ENCODE measurements around the gene FAS. TPM values are rescaled to one million over a fixed set of nuclear protein-coding genes. Genes with fewer than 3 reads are reported as not detected.

Gene FAS
- total RNA-seq, 2 experiments from 2014 or later: 48.6 to 49.0 TPM

DNA sequence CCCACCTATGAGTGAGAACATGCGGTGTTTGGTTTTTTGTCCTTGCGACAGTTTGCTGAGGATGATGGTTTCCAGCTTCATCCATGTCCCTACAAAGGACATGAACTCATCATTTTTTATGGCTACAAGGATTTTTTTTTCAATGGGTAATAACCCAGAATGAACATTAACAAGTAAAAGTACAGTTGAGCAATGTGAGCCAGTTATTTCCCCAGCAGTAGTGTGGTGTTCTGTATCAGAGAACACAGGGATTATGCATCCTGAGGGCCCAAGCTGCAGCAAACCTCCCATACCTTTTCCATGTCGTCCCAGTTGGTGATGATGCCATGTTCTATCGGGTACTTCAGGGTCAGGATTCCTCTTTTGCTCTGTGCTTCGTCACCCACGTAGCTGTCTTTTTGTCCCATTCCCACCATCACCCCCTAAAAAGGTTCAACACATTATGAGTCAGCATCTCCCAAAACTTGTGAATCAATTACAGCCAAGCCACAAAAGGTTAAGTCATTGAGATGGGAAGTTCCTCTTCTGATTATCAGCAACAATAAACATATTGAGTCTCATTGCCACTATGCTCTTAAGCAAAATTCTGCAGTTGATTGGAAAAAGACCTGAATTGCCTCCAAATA is 43.5 kb upstream of the FAS start:
- CTCF ChIA-PET: interaction anchor here (0.6 to 2.8 kb wide), 4 partner anchors 12 to 271 kb away, joined by 3 to 11 read pairs (median 5); no protein-coding TSS in a partner anchor

DNA sequence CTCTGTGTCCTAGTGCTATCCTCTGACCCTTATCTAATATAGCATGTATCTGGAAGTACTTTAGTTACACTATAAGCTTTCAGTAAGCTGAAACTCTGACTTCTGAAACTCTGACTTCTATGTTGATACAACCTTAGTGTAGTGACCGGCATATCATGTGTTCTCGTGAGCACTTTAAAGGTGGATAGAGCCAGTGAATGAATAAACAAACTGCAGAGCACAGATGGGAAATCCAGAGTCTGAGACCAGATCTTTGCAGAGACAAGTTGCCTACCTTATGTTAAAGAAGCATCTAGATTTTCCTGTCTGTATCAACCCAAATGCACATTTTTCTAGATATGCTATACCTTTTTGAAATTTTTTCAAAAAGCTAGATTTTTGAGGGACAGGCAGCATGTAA is 41.5 kb upstream of the FAS start:
- CTCF ChIA-PET: interaction anchor here (0.7 to 2.8 kb wide), 5 partner anchors 8 to 269 kb away, joined by 3 to 11 read pairs (median 5); no protein-coding TSS in a partner anchor
- H3K9me3 Mint-ChIP-seq: no peaks in the 10 kb centered on the region

More for the DNA sequence above, 43.5 kb upstream of the FAS start:
- Mint-ChIP-seq H3K4me1 (ENCODE audit: low read depth) (peaks cover 15% of the 10 kb centered on the region), H3K27ac (no peak overlapping the region), H3K9me3 (no peaks in the 10 kb centered on the region), H3K4me3 (no peak overlapping the region), H3K27me3 (no peaks in the 10 kb centered on the region), H3K36me3 (ENCODE audit: low read depth) (no peaks in the 10 kb centered on the region)
- DNase-seq (no peak), ATAC-seq (no peak)
- TF ChIP-seq, protein P1, sequence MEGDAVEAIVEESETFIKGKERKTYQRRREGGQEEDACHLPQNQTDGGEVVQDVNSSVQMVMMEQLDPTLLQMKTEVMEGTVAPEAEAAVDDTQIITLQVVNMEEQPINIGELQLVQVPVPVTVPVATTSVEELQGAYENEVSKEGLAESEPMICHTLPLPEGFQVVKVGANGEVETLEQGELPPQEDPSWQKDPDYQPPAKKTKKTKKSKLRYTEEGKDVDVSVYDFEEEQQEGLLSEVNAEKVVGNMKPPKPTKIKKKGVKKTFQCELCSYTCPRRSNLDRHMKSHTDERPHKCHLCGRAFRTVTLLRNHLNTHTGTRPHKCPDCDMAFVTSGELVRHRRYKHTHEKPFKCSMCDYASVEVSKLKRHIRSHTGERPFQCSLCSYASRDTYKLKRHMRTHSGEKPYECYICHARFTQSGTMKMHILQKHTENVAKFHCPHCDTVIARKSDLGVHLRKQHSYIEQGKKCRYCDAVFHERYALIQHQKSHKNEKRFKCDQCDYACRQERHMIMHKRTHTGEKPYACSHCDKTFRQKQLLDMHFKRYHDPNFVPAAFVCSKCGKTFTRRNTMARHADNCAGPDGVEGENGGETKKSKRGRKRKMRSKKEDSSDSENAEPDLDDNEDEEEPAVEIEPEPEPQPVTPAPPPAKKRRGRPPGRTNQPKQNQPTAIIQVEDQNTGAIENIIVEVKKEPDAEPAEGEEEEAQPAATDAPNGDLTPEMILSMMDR (IDR thresholded peaks at IDR 0.05): no peak
- intact Hi-C loops (cut with micrococcal nuclease): no loop called here
- POLR2A ChIA-PET: interaction anchor here (1.5 kb wide), 1 partner anchor 43 kb away, joined by 4 read pairs; the partner anchor contains the start of gene FAS

DNA sequence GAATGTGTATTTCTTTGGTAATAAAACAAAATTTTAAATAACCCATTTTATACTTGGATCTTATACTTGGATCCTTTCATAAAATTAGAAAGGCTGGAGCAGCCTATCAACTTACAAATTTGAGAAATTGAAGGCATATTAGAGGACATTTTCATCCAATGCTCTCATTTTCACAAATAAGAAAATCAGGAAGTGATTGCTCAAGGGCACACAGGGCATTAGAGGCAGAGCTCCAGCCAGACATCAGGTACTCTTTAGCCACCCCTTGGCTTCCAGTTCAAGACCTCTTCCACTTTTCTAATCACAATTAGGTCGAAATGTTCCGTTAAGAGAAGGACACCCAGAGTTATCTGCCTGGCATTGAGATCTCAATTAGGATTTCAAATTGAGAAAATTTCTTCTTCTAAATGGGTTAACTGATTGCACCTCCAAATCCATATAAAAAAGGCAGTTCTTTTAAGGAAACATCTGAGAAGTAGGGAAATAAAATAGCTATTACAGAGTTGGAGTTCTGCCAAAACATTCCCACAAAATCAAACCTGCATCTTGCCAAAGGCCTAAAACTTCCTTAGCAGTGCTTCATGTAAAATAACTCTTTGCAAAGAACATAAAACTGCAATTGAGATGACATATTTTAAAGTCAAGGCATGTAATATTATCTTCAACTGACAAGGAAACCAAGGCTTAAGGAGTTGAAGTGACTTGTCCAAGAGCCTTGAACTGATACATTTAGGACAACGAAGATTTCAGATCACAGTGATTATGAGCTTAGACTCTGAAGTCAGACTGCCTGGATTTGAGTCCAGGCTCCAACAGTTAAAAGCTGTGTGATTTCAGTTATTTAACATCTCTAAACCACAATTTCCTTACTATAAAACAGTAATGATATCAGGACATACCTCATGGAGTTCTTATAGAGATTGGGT is 40.4 kb upstream of the FAS start:
- DNase-seq: no peak
- intact Hi-C loops (cut with micrococcal nuclease): no loop called here
- no peaks in the 10 kb centered on the region for H3K9me3 Mint-ChIP-seq
- H3K27ac Mint-ChIP-seq: no peak overlapping the region
- CTCF ChIA-PET: interaction anchor here (0.7 to 2.8 kb wide), 5 partner anchors 9 to 268 kb away, joined by 3 to 11 read pairs (median 5); no protein-coding TSS in a partner anchor
- no peaks in the 10 kb centered on the region for H3K36me3 Mint-ChIP-seq (ENCODE audit: low read depth)
- TF ChIP-seq, protein P1 (IDR thresholded peaks at IDR 0.05): no peak
- peaks cover 7% of the 10 kb centered on the region for H3K4me1 Mint-ChIP-seq (ENCODE audit: low read depth)
- POLR2A ChIA-PET: no interaction called here
- no peak overlapping the region for H3K4me3 Mint-ChIP-seq
- H3K27me3 Mint-ChIP-seq: no peaks in the 10 kb centered on the region
- no peak for ATAC-seq

More for the DNA sequence above, 41.5 kb upstream of the FAS start:
- TF ChIP-seq, protein P1 (IDR thresholded peaks at IDR 0.05): no peak
- Mint-ChIP-seq H3K27ac (no peak overlapping the region), H3K36me3 (ENCODE audit: low read depth) (no peaks in the 10 kb centered on the region), H3K4me1 (ENCODE audit: low read depth) (peaks cover 15% of the 10 kb centered on the region), H3K27me3 (no peaks in the 10 kb centered on the region), H3K4me3 (no peak overlapping the region)
- DNase-seq (no peak), ATAC-seq (no peak)
- intact Hi-C loops (cut with micrococcal nuclease): no loop called here
- POLR2A ChIA-PET: interaction anchor here (0.6 kb wide), 1 partner anchor 443 kb away, joined by 4 read pairs; the partner anchor contains the start of gene IFIT1

DNA sequence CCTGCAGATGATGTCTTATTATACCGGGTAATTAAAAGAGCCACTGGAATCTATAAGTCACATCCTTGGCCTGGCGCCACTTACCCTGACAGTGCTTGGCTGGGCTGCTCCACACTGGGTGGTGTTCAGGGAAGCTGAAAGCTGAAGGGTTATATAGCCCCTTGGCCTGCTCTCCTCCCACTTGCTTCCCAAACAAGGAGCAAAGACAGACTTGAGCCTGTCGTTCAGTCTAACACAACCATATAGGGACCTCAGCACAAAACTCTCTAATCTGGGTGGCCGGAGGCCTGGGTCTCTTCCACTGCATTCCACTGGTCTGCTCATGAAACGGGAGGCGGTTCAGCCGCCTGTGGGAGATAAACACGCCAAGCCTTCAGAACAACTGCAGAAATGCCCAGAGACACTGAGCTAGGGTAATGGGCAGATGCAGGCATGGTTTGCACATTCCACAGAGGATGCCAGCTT is 37.9 kb upstream of the FAS start, which contains the start of gene ACTA2:
TSS of gene ACTA2 (minus strand) at position 127 of the 465 bp plus-strand sequence. CDS start 3,843 bp downstream, outside the sequence.
- H3K9me3 Mint-ChIP-seq: no peaks in the 10 kb centered on the region
- no peaks in the 10 kb centered on the region for H3K36me3 Mint-ChIP-seq (ENCODE audit: low read depth)
- intact Hi-C loops (cut with micrococcal nuclease): no loop called here
- H3K27me3 Mint-ChIP-seq: no peaks in the 10 kb centered on the region
- POLR2A ChIA-PET: interaction anchor here (0.7 kb wide), 1 partner anchor 527 kb away, joined by 3 read pairs; no protein-coding TSS in a partner anchor
- H3K4me3 Mint-ChIP-seq: no peak within 1 kb of the TSS
- ATAC-seq (no peak), DNase-seq (no peak)
- CTCF ChIA-PET: interaction anchor here (0.7 to 1.8 kb wide), 2 partner anchors 56 to 77 kb away, joined by 3 to 6 read pairs; no protein-coding TSS in a partner anchor
- no peaks in the 10 kb centered on the region for H3K4me1 Mint-ChIP-seq (ENCODE audit: low read depth)
- TF ChIP-seq, protein P1 (IDR thresholded peaks at IDR 0.05): no peak
- no peak within 1 kb of the TSS for H3K27ac Mint-ChIP-seq

Measured in activated CD8-positive, alpha-beta T cell treated with anti-CD3 and anti-CD28 coated beads for 36 hours (primary cell).